OCI-LY7 (cell line): ENCODE results near the gene TRIP13. TPM values are rescaled to one million over a fixed set of nuclear protein-coding genes. Genes with fewer than 3 reads are reported as not detected.

Experiments
- BruUV-seq: library from RNA; stranded (reverse); fragments of 400-500 nt; replicated peaks from 2 replicates; lab custom pipeline; 2021; lab: Mats Ljungman, UMichigan
- CTCF ChIA-PET: fragments of 300-600 bp; sonication (Branson Sonifier 250); formaldehyde crosslinking; loops from one replicate; lab custom pipeline; 2022; ENCODE audit warnings: antibody characterized with exemption; ENCODE audit not compliant: unreplicated experiment; lab: Charles Lee
- POLR2A ChIA-PET: fragments of 300-600 bp; sonication (Branson Sonifier 250); formaldehyde crosslinking; loops from one replicate; lab custom pipeline; 2022; ENCODE audit warnings: antibody characterized with exemption; lab: Charles Lee
- DNase-seq: peaks from one replicate; pipeline ENCODE4 v3.0.0-alpha.2; 2015; ENCODE audit warnings: low spot score
- H2AFZ ChIP-seq: fragments of 200-600 bp; sonication (generic), shearing (Covaris generic); 2 replicates; pipeline ENCODE4 v1.6.1; 2014; ENCODE audit warnings: mild to moderate bottlenecking, antibody characterized with exemption, low read length, moderate library complexity
- H3K27ac ChIP-seq: fragments of 200-600 bp; sonication (generic); 2 replicates; pipeline ENCODE4 v1.5.1; 2014; ENCODE audit warnings: mixed run types, low read depth, mild to moderate bottlenecking, moderate library complexity, low read length, inconsistent platforms; ENCODE audit not compliant: poor library complexity, severe bottlenecking
- H3K36me3 ChIP-seq: fragments of 200-600 bp; sonication (generic); 2 replicates; pipeline ENCODE4 v1.6.1; 2014; ENCODE audit warnings: mild to moderate bottlenecking, antibody characterized with exemption, low read length, moderate library complexity, mixed read lengths; ENCODE audit not compliant: insufficient read depth
- H3K4me1 ChIP-seq: fragments of 200-600 bp; sonication (generic); 2 replicates; pipeline ENCODE4 v1.5.1; 2014; ENCODE audit warnings: mild to moderate bottlenecking, low read length; ENCODE audit not compliant: insufficient read depth, poor library complexity, severe bottlenecking
- H3K4me2 ChIP-seq: fragments of 200-600 bp; sonication (generic); 2 replicates; pipeline ENCODE4 v1.6.1; 2014; ENCODE audit warnings: mild to moderate bottlenecking, low read length
- H3K4me3 ChIP-seq: fragments of 200-600 bp; sonication (generic); 2 replicates; pipeline ENCODE4 v1.5.1; 2014; ENCODE audit warnings: mild to moderate bottlenecking, low read depth, low read length; ENCODE audit not compliant: poor library complexity, severe bottlenecking
- H3K79me2 ChIP-seq: fragments of 200-600 bp; sonication (generic); 2 replicates; pipeline ENCODE4 v1.6.1; 2016; ENCODE audit warnings: low read depth, mild to moderate bottlenecking, low read length, moderate library complexity, mixed read lengths; ENCODE audit not compliant: insufficient read depth
- H3K9me2 ChIP-seq: fragments of 200-600 bp; sonication (generic); 2 replicates; pipeline ENCODE4 v1.6.1; 2016; ENCODE audit warnings: mild to moderate bottlenecking, low read length, mixed read lengths; ENCODE audit not compliant: insufficient read depth
- H3K9me3 ChIP-seq: fragments of 200-600 bp; sonication (generic); 2 replicates; pipeline ENCODE4 v1.6.1; 2014; ENCODE audit warnings: mild to moderate bottlenecking, mixed run types, low read length, mixed read lengths
- H4K20me1 ChIP-seq: fragments of 200-600 bp; sonication (generic); 2 replicates; pipeline ENCODE4 v1.6.1; 2014; ENCODE audit warnings: mild to moderate bottlenecking, antibody characterized with exemption, low read length, moderate library complexity, mixed read lengths; ENCODE audit not compliant: insufficient read depth
- CTCF ChIP-seq: fragments of 200-600 bp; sonication (generic); conservative IDR thresholded peaks from 2 replicates; pipeline ENCODE4 v1.5.1; 2014; ENCODE audit warnings: mild to moderate bottlenecking, antibody characterized with exemption, low read length, moderate library complexity, mixed read lengths
- EZH2phosphoT487 ChIP-seq: fragments of 200-600 bp; sonication (generic); IDR thresholded peaks from 2 replicates; pipeline ENCODE4 v1.6.1; 2018; ENCODE audit warnings: low read depth, borderline replicate concordance, mild to moderate bottlenecking, mixed run types, antibody characterized with exemption, low read length, moderate library complexity, mixed read lengths
- intact Hi-C: fragments of 100-400 bp; cut with micrococcal nuclease; formaldehyde crosslinking; loops from one replicate; pipeline ENCODE4 v1.10.0; 2022; ENCODE audit not compliant: unreplicated experiment
- total RNA-seq, 2 experiments: library from RNA; depleted of rRNA in 1 of 2; stranded (reverse); fragments of >200 nt in 1 of 2; shearing (Covaris generic) in 1 of 2; gene quantifications; 2 replicates each; pipeline ENCODE4 v1.2.3, GENCODE V29; 2014 to 2022

TRIP13 gene
- total RNA-seq, 2 experiments from 2014 or later: 46.6 to 59.4 TPM

GRCh38 chr5:921456-922435 is 29.1 kb downstream of the TRIP13 start:
- Histone ChIP-seq H3K4me3 (no peak overlapping the region), H3K4me2 (no peak overlapping the region), H3K79me2 (no peaks in the 10 kb centered on the region), H3K36me3 (peaks cover 38% of the 10 kb centered on the region), H3K9me2 (no peaks in the 10 kb centered on the region), H3K4me1 (no peaks in the 10 kb centered on the region), H3K9me3 (no peaks in the 10 kb centered on the region), H4K20me1 (no peaks in the 10 kb centered on the region), H3K27ac (no peak overlapping the region), H2AFZ (no peak overlapping the region)
- BruUV-seq: no TSS peak
- TF ChIP-seq EZH2phosphoT487: no peak
- no peak for TF ChIP-seq CTCF
- intact Hi-C loops: loop anchor here (10.0 kb wide), 1 partner anchor 213 kb away; no protein-coding TSS in a partner anchor
- DNase-seq: no peak
- CTCF ChIA-PET: no interaction called here
- POLR2A ChIA-PET: interaction anchor here (0.6 kb wide), 1 partner anchor 420 kb away, joined by 3 read pairs; no protein-coding TSS in a partner anchor

GRCh38 chr5:922436-923280 is 30.0 kb downstream of the TRIP13 start:
- Histone ChIP-seq H2AFZ (no peak overlapping the region), H3K27ac (no peak overlapping the region), H3K9me3 (no peaks in the 10 kb centered on the region), H3K4me3 (no peak overlapping the region), H4K20me1 (no peaks in the 10 kb centered on the region), H3K4me2 (no peak overlapping the region), H3K4me1 (no peaks in the 10 kb centered on the region), H3K9me2 (no peaks in the 10 kb centered on the region), H3K79me2 (no peaks in the 10 kb centered on the region), H3K36me3 (peaks cover 29% of the 10 kb centered on the region)
- CTCF ChIA-PET: no interaction called here
- TF ChIP-seq CTCF (no peak), EZH2phosphoT487 (no peak)
- BruUV-seq: no TSS peak
- no peak for DNase-seq
- POLR2A ChIA-PET: no interaction called here
- intact Hi-C loops: loop anchor here (1.0 to 10.0 kb wide), 2 partner anchors 212 to 245 kb away; no protein-coding TSS in a partner anchor
